ENCODE data around the gene SIX1.

DNA sequence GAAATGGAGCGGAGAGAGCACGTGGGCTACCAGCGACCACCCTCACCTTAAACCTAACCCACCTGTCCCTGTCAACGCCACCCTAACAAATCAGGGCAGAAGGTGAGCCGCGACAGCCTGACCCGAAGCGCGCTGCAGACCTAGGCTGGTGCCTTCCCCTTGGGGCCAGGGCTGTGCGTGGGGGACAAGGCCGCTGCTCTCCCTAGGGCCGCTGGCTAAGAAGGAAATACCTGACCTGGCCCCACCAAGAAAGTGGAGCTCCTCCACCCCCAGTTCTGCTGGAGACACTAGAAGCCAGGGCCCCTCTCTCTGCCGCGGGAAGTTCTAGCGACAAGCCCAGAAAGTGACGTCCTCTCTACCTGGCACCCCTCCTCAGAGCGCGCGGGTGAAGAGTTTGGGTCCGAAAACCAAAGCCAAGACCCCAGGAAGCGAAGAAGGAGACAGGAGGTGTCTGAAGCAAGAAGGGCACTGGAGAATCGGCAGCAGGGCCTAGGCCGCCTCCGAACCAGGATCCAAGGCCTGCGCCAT, 7.5 kb downstream of the SIX1 start:
- TF ChIP-seq EP300 (IDR thresholded peaks at IDR 0.05): no peak
- TF ChIP-seq, protein P1, sequence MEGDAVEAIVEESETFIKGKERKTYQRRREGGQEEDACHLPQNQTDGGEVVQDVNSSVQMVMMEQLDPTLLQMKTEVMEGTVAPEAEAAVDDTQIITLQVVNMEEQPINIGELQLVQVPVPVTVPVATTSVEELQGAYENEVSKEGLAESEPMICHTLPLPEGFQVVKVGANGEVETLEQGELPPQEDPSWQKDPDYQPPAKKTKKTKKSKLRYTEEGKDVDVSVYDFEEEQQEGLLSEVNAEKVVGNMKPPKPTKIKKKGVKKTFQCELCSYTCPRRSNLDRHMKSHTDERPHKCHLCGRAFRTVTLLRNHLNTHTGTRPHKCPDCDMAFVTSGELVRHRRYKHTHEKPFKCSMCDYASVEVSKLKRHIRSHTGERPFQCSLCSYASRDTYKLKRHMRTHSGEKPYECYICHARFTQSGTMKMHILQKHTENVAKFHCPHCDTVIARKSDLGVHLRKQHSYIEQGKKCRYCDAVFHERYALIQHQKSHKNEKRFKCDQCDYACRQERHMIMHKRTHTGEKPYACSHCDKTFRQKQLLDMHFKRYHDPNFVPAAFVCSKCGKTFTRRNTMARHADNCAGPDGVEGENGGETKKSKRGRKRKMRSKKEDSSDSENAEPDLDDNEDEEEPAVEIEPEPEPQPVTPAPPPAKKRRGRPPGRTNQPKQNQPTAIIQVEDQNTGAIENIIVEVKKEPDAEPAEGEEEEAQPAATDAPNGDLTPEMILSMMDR (IDR thresholded peaks at IDR 0.05): no peak

Measured in gastroesophageal sphincter (tissue), 3 donors.